Adrenal gland (tissue), 12 donors: ENCODE measurements around the gene ANXA9. TPM values are rescaled to one million over a fixed set of nuclear protein-coding genes. Genes with fewer than 3 reads are reported as not detected.

Source experiments
- DNase-seq, 7 donors: peaks; one replicate each; pipeline ENCODE4 v3.0.0-alpha.2; 2019 to 2020
- H3K27ac ChIP-seq, 5 donors: fragments of 200-600 bp; sonication (generic) in 4 of 5; 1 replicate in 3 of 5; 2 replicates in 2 of 5; pipeline versions ENCODE4 v1.5.1 to v1.8.0; 2016 to 2020; ENCODE audit warnings: mild to moderate bottlenecking in 1 of 5
- H3K27me3 ChIP-seq: fragments of 200-600 bp; 2 replicates; pipeline ENCODE4 v1.8.0; 2021
- H3K36me3 ChIP-seq, 2 donors: fragments of 200-600 bp; replicated peaks in 1 of 2; 1 replicate in 1 of 2; 2 replicates in 1 of 2; pipeline versions ENCODE4 v1.5.1 to v1.8.0; 2018 to 2022
- H3K4me1 ChIP-seq, 2 donors: fragments of 200-600 bp; replicated peaks in 1 of 2; 1 replicate in 1 of 2; 2 replicates in 1 of 2; pipeline versions ENCODE4 v1.5.1 to v1.8.0; 2018 to 2021
- H3K4me3 ChIP-seq, 4 donors: fragments of 200-600 bp; sonication (generic) in 3 of 4; one replicate each; pipeline ENCODE4 v1.5.1; 2016 to 2018
- H3K9me3 ChIP-seq, 3 donors: fragments of 200-600 bp; sonication (generic) in 1 of 3; replicated peaks in 1 of 3; 1 replicate in 2 of 3; 2 replicates in 1 of 3; pipeline versions ENCODE4 v1.5.1 to v1.8.0; 2016 to 2021
- POLR2A ChIP-seq, 2 donors: fragments of 450-650 bp; IDR thresholded peaks; one replicate each; pipeline ENCODE4 v1.6.1; 2017; ENCODE audit warnings: antibody characterized with exemption in 2 of 2, mild to moderate bottlenecking in 2 of 2, moderate library complexity in 1 of 2
- WGBS, 4 donors: extraction: QIAGEN DNeasy Blood & Tissue Kit in 2 of 4; methylation state at CpG; one replicate each; pipeline versions ENCODE4 v1.1.5 to v1.1.7; 2013 to 2017; 5-methylcytosine and 5-hydroxymethylcytosine counted together
- intact Hi-C, 2 donors: fragments of 100-400 bp; cut with DNase I; formaldehyde crosslinking; loops; one replicate each; pipeline versions ENCODE4 v1.14.1 to v1.15.0; 2022 to 2023
- polyA plus RNA-seq, 3 donors: library from polyadenylated mRNA; stranded (reverse); fragments of 200-250 nt in 2 of 3; fragments of 350-450 nt in 1 of 3; fragmentation: Illumina TruSeq in 1 of 3; extraction: RNeasy Lipid Tissue Mini Kit (QIAGEN cat#74804) in 1 of 3; gene quantifications; one replicate each; pipeline ENCODE4 v1.2.3, GENCODE V29; 2013 to 2014
- total RNA-seq, 9 donors: library from RNA; depleted of rRNA in 4 of 9; stranded (reverse); fragments of >200 nt in 4 of 9; fragments of 120-200 nt in 1 of 9; fragmentation: NEBNext Ultra II Directional in 1 of 9; extraction: Animal tissue kit (Norgen Biotek cat#: 25700) in 1 of 9; gene quantifications; one replicate each; pipeline versions ENCODE4 v1.1.0 to v1.2.4, GENCODE V29; 2013 to 2023
- TF ChIP-seq, protein P1 (sequence below), 6 experiments: fragments of 450-650 bp in 4 of 6; fragments of 200-600 bp in 2 of 6; sonication (generic) in 1 of 6; IDR thresholded peaks; 1 replicate in 5 of 6; 2 replicates in 1 of 6; pipeline versions ENCODE4 v1.5.1 to v1.8.0; 2016 to 2021; ENCODE audit warnings: antibody characterized with exemption in 6 of 6, mild to moderate bottlenecking in 2 of 6, moderate library complexity in 1 of 6
- donor health status: healthy with polysubstance abuse.
- donor health status: Bipolar disorder and iron deficiency.
- donor health status: DM: yes; HTN: yes; CAD: no.
- donor health status: DM: no; HTN: no; CAD: no.
- donor health status: DM: no; HTN: no; CAD: no.
- donor health status: DM: yes; HTN: yes; CAD: no.

ANXA9 gene
- total and polyA plus RNA-seq, 12 donors, result 0.18 to 3.2 (median 0.45) TPM

GRCh38 chr1:150963321-150964163 is 18.6 kb upstream of the ANXA9 start:
- TF ChIP-seq POLR2A (IDR thresholded peaks at IDR 0.05), result no peak
- TF ChIP-seq, protein P1, sequence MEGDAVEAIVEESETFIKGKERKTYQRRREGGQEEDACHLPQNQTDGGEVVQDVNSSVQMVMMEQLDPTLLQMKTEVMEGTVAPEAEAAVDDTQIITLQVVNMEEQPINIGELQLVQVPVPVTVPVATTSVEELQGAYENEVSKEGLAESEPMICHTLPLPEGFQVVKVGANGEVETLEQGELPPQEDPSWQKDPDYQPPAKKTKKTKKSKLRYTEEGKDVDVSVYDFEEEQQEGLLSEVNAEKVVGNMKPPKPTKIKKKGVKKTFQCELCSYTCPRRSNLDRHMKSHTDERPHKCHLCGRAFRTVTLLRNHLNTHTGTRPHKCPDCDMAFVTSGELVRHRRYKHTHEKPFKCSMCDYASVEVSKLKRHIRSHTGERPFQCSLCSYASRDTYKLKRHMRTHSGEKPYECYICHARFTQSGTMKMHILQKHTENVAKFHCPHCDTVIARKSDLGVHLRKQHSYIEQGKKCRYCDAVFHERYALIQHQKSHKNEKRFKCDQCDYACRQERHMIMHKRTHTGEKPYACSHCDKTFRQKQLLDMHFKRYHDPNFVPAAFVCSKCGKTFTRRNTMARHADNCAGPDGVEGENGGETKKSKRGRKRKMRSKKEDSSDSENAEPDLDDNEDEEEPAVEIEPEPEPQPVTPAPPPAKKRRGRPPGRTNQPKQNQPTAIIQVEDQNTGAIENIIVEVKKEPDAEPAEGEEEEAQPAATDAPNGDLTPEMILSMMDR (IDR thresholded peaks at IDR 0.05), result no peak
- Histone ChIP-seq H3K4me1 (no peaks in the 10 kb centered on the region), H3K27ac (peak overlapping the region in 2 of 5 donors; percentile 21 to 32), H3K4me3 (no peak overlapping the region), H3K9me3 (no peaks in the 10 kb centered on the region), H3K27me3 (no peaks in the 10 kb centered on the region), H3K36me3 (peaks cover 0 to 99% of the 10 kb centered on the region in 2 donors)
- 91 to 96% (median 93%) methylated on average over 10 of the region's 10 CpGs for WGBS, 4 donors
- intact Hi-C loops, result no loop called here
- DNase-seq, result peak in 1 of 7 donors; percentile 12

DNA sequence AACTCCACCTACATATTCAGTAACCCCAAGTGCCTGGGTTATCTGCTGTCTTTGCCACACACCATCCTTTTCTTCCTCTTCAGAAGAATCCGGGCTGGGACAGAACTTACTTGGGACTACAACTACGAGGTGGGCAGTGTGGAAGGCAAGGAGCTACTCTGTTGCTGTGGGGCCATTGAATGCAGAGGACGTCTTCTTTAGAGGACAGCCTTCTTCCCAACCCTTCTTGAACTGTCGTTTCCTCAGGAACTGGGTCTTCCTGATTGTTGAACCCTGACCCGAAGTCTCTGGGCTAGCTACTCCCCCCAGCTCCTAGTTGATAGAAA is 18.0 kb upstream of the ANXA9 start:
- Histone ChIP-seq H3K36me3 (peaks cover 0 to 99% of the 10 kb centered on the region in 2 donors), H3K27me3 (no peaks in the 10 kb centered on the region), H3K4me3 (no peak overlapping the region), H3K9me3 (no peaks in the 10 kb centered on the region), H3K27ac (peak overlapping the region in 1 of 5 donors; percentile 21), H3K4me1 (peaks cover 0 to 3% of the 10 kb centered on the region in 2 donors)
- intact Hi-C loops, result no loop called here
- 81 to 89% (median 84%) methylated on average over 4 to 5 of the region's 5 CpGs for WGBS, 4 donors
- DNase-seq, result no peak
- no peak for TF ChIP-seq POLR2A (IDR thresholded peaks at IDR 0.05)
- TF ChIP-seq, protein P1 (IDR thresholded peaks at IDR 0.05), result no peak

DNA sequence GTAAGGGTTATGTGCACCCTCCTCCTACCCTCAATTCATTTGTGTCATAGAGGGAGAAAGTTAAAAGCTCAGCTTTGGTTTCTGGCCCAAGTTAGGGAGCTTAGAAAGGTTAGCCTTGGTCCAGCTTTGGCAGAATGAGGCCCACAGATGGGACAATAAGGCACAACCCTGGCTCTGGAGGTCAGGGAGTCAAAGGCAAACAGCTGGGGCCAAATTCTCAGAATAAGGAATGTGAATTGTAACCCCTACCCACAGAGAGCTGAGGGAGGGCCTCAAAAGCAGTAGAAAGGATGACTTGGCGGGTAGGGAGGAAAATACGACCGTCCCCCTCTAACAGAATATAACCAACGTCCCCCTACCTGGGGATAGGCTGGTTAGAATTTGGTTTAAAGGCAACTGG is 16.5 kb upstream of the ANXA9 start:
- DNase-seq, result no peak
- Histone ChIP-seq H3K4me1 (peaks cover 12 to 18% of the 10 kb centered on the region in 2 donors), H3K9me3 (no peaks in the 10 kb centered on the region), H3K36me3 (peaks cover 0 to 85% of the 10 kb centered on the region in 2 donors), H3K27ac (peak overlapping the region in 2 of 5 donors; percentile 17 to 39), H3K4me3 (no peak overlapping the region), H3K27me3 (no peaks in the 10 kb centered on the region)
- TF ChIP-seq, protein P1 (IDR thresholded peaks at IDR 0.05), result no peak
- no peak for TF ChIP-seq POLR2A (IDR thresholded peaks at IDR 0.05)
- 79 to 100% (median 86%) methylated on average over 2 to 4 of the region's 4 CpGs for WGBS, 4 donors
- intact Hi-C loops, result no loop called here

GRCh38 chr1:150966011-150966410 is 16.1 kb upstream of the ANXA9 start:
- 65 to 75% (median 70%) methylated on average over 6 of the region's 6 CpGs for WGBS, 4 donors
- H3K36me3 ChIP-seq, result peaks cover 0 to 81% of the 10 kb centered on the region in 2 donors
- peaks cover 16 to 22% of the 10 kb centered on the region in 2 donors for H3K4me1 ChIP-seq
- DNase-seq, result peak in 1 of 7 donors; percentile 11
- H3K4me3 ChIP-seq, result no peak overlapping the region
- no peaks in the 10 kb centered on the region for H3K27me3 ChIP-seq
- no peaks in the 10 kb centered on the region for H3K9me3 ChIP-seq
- peak overlapping the region in 1 of 5 donors; percentile 39 for H3K27ac ChIP-seq
- intact Hi-C loops, result no loop called here
- TF ChIP-seq, protein P1 (IDR thresholded peaks at IDR 0.05), result no peak
- TF ChIP-seq POLR2A (IDR thresholded peaks at IDR 0.05), result no peak
